GM12865 (cell line): ENCODE measurements around the gene STH.

Source experiments
- DNase-seq: peaks from one replicate; pipeline ENCODE4 v3.0.0; 2010; ENCODE audit warnings: low read depth
- H3K4me3 ChIP-seq: 2 replicates; pipeline ENCODE4 v1.5.1; 2011; ENCODE audit warnings: mild to moderate bottlenecking, low read depth, low read length, control low read depth
- CTCF ChIP-seq: IDR thresholded peaks from 2 replicates; pipeline ENCODE4 v1.5.1; 2011; ENCODE audit warnings: low read length, control low read depth, low read depth, inconsistent platforms; ENCODE audit not compliant: insufficient read depth; ENCODE audit errors: missing control alignments

The STH gene

GRCh38 chr17:45966606-45967280 lies 32.3 kb upstream of the STH start:
- no peak overlapping the region for H3K4me3 ChIP-seq
- no peak for DNase-seq
- TF ChIP-seq CTCF = no peak

GRCh38 chr17:45967378-45967777 lies 31.7 kb upstream of the STH start:
- DNase-seq = no peak
- H3K4me3 ChIP-seq = no peak overlapping the region
- no peak for TF ChIP-seq CTCF

- H3K4me3 ChIP-seq = no peak overlapping the region
- DNase-seq = no peak
- no peak for TF ChIP-seq CTCF
Observed at GRCh38 chr17:45968732-45969131, 30.3 kb upstream of the STH start.

GRCh38 chr17:45969726-45970125 lies 29.3 kb upstream of the STH start:
- DNase-seq = no peak
- no peak for TF ChIP-seq CTCF
- H3K4me3 ChIP-seq = no peak overlapping the region

- no peak overlapping the region for H3K4me3 ChIP-seq
- no peak for TF ChIP-seq CTCF
- DNase-seq = no peak
Observed at GRCh38 chr17:45970659-45971058, 28.4 kb upstream of the STH start.

- DNase-seq = no peak
- H3K4me3 ChIP-seq = no peak overlapping the region
- TF ChIP-seq CTCF = no peak
Observed at GRCh38 chr17:45971698-45972141, 27.3 kb upstream of the STH start.

GRCh38 chr17:45972531-45972930 lies 26.5 kb upstream of the STH start:
- TF ChIP-seq CTCF = no peak

More at GRCh38 chr17:45972531-45972930, 26.5 kb upstream of the STH start:
- no peak overlapping the region for H3K4me3 ChIP-seq
- DNase-seq = no peak
